ENCODE results near the gene POLG.

POLG gene

DNA sequence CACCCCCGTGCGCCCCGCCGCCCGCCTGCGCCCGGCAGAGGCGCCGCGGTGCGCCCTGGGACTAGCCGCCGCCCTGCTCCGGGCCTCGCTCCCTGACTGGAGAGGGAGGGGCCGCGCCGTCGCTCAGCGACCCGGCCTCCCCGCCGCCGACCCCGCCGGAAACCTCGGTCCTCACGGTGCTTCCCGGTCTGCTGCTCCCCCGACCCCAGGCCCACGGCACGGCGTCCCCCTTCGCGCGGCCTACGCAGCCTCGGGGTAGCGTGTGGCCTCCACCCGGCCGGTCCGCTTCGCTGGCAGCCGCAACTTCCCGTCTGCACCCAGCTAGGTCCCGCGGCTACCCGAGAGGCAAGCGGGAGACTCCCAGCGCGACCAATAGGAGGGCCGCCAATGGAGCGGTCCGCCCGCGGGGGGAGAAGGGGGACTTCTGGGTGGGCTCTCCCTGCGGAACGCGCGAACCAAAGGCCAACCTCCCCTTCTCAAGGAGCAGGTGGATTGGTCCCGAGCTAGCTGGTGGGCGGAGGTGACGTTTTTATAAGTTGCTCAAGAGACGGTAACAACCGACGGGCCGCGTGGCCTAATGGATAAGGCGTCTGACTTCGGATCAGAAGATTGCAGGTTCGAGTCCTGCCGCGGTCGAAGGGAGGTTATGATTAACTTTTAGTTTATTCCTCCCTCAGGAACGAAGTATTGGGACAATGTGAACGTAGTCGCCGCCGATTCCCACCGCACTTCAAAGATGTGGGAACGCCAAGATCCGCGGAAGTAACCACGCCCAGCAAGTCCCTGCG, at the start of gene POLG:
TSS of gene POLG (minus strand) at position 315 of the 788 bp plus-strand sequence. CDS start 1,070 bp downstream, outside the sequence.
- DNase-seq: peak; percentile 98 to 100

DNA sequence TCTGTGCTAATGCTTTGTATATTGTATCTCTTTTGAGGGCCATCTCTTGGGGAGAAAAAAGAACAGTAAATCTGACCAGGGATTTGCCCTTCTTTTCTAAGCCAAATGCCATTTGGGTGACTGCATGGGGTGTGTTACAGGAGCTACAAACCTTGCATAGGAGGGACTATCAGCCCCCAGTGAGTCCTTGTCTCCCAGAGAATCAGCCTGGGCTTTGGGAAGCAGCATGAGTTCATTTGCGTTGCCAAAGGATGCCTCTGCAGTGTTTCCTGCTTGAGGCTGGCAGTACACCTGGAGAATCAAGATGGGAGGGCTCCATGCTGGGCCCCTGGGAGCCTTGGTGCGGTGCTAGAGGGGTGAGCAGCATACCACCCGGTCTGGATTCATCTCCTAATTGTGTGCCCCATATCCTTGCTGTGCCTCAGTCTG, 49.6 kb upstream of the POLG start:
- no peak for DNase-seq

DNA sequence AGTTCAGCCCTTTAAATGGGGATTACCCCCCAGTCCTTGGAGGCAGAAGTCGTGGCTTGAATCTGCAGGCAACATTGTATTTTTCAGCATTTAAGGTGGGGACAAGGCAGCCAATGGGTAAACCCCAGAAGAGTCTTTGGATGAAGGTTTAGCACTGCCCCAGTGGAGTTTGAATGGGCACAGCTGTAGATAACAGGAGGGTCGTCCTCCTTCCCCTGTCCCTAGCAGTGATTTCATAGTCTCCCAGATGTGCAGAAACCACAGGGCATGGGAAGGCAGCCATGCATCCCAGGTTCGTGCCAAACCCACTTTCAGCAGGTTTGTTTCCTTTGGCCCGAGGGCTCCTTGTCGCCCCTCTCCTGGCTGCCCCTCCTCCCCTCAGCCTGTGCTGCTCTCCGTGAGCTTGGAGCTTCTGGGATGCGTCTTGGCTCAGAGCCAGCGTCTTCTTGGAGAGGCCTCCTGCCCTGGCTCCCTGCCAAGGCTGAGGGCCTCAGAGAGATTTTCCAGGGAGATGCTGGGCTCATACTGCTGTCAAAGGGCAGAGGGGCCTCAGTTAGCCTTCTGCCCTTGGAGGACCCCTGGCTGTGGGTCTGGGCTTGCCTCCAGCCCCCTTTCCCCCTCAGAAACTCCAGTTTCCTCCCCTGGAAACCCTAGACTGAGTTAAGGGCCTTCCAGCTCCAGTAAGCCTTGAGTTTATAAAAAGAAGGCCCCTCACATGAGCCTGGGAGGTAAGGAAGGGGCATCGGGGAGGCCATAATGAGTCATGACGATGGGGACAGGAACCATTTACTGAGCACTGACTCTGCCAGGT, 48.9 kb upstream of the POLG start:
- no peak for DNase-seq

DNA sequence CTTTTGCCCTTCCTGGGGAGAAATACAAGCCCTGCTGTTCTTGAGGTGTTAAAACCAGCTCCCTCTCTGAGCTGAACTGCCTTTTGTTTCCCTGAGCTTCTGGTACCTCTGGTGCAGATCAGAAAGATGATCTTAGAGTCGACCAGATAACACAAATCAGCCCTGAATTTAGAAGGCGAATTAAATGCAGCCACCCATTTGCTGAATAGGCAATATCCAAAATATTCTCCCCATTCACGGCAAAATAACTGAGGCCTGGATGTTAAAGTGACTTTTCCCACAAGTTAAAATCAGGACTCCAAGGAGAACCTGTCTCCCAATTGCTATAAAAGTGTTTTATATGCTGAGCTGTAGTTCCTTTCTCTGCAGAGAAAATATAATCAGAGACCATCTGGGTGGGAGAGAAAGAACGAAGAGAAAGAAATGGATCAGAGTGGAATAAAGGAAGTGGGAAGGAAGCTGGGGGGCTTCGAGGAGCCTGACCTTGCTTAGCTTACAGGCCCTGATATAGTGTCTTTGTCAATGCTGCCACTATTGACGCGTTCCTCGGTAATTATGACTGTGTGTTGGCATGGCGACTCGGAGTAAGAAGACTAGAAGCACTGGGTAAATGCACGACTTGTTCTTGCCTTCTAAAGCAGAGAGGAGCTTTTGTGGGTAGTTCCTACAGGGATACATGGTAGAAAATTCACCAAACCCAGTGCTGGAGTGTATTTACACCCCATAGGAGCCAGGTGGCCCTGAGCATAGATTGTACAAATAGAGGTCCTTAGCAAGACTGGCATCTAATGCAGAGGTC, 47.5 kb upstream of the POLG start:
- DNase-seq: no peak

DNA sequence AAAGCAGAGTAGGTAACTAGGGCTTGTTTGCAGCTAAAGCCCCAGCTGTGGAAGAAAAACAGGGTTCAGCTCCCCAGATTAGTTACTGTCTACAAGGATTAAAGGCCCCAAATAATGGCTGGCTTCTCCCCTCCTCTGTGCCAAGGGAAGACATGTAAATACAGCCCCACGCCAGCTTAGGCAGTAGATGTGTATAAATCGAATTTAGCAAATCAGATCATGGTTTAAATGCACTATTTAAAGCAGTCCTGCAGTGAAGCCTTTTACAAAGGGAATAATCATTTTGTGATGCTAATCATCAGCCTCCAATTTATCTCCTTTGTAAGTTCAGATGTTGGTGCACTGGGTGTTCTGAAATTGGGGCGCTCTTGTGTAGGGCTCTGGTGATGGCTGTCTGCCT, 46.7 kb upstream of the POLG start:
- no peak for DNase-seq

DNA sequence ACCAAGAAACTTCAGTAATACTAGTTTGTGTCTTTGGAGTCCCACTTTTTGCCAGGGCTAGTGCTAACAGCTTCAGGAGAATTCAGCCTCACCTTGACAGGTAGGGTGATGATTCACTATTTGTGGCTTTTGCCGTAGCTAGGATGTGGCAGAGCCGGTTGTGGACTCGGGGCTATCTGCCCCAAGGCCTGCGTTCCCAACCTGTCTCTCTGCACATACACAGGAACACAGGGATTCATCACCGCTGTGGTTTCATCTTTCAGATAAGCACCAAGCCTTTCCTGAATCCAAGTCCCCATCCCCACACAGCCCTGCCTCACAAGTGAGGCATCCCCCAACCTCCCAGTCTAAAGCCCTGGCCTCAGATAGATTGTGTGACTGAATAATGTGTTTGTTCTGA, 45.2 kb upstream of the POLG start:
- DNase-seq: no peak

DNA sequence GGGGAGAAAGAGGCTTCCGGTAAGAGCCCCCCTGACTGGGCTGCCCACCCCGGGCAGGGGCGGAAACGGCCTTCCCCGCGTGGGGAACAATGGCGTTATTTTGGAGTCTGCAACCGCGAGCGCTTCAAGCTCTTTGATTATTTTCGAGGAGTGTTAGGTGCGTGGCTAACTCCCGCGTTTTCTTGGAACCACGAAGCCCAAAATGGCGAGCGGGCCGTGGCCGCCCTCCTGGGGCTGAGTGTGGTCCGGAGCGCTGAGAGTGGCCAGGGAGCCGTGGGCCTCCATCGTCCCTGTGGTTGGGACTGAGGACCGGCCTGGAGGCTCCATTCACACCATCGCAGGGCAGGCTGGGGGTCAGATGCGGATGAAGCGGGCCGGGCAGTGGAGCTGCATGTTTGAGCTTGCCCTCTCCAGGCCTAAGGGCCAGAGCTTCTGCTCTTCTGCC, 44.6 kb upstream of the POLG start:
- no peak for DNase-seq

DNA sequence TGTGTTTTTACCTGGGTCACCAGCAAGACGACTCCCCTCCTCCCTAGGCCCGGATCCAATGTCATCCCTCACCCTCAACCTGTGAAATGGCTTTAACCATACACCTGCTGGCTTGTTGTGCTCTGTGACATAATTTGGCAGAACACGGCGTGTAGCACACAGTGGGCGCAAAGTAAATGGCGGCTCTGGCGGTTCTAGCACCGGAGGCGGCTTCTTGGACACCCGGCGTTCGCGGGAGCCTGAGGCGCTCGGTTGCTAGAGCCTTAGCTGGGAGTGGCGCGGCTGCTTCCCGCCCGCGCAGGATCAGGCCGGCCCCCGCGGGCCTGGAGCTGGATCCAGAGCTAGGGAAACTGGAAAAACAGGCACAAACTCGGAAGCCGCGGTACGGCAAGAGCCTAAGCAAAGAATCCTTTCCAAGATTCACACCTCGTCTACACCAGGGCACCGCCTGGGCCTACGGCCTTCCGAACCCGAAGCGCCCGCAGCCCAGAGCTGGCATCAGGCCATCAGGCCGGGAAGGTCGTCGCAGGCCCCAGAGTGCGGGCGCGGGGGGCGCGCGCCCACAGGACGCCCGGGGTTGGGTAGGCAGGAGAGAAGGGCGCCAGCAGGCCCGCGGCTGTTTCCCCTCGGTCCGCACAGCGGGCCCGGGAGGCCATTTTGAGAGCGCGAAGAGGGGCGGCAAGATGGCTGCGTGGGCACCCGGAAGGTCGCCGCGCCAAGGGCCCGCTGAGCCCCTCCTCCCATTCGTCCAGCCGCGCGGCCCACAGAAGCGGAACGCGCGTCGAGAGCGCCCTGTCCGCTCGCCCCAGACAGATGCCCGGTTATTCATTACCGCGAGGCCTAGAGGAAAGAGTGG, 43.9 kb upstream of the POLG start:
- DNase-seq: no peak

DNA sequence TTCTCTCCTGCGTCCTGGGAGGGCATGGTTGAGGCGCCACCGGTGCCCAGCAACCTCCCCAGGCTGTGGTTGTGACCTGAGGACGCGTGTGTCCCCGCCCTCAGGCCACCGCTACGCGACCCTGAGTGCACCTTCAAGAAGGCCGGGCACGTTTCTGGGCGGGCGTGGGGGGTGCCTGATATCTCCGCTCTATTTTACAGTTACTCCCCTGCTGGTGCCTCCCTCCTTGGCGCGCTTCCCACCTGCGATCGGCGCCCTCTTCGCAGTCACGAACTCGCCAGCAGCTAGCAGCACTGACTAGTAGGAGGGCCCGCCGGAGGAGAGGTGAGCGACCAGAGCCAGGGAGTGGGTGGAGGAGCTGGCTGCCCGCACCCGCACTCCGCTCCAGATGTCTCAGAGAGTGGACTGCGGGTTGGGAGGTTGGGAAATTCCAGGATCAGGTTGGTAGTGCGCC, 43.2 kb upstream of the POLG start:
- no peak for DNase-seq

DNA sequence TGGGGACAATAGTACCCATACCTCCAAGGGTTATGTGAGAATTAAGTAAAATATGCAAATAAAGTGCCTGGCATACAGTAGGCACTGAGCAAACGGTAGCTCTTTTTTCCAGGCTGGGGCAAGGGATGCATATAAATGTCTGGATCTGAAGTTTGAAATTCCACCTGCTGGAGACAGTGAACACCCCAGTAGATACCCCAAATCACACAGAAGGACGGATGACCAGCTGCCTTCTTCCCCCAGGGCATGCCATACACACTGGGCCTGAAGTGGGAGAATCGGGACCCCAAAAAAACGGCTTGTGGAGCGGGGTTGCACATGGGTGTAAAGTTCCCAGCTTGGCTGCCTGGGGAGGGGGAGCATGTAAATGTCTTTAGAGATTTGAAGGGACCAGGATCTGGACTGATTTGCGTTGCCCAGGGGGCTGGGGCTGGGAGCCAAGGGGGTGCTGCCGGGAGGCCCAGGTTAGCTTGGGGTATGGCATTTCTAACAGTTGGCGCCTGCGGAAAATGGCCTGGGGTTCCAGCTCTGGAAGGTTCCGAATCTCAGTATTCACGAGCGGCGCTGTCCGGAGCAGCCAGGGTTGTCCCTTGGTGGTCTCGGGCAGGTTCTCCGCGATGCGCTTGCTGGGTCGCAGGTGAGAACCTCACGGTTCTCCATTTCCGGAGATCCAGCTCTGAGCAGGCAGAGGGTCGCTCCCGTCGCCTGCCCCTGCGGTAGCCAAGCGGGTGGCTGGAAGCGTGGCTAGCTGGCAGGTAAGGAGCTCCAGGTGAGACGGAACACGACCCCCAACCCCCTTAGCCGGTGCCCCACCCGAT, 42.6 kb upstream of the POLG start:
- DNase-seq: no peak

DNA sequence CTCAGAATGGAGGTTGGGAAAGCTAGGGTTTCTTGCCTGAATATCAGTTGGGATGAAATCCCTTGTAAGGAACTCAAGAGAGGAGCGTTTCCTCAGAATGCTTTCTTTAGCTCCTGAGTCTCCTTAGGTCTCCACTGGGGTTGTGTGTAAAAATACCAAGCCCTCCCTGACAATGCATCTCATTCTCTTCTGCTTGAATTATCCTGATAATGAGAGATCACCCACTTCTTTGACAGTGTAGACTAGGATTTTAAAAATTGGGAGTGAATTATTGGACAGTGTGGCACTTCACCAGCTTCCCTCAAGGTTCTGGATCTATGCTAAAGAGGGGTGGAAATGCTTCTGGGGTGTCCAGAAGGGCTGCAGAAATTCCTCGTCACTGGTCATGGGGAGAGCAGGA, 41.8 kb upstream of the POLG start:
- DNase-seq: no peak

DNA sequence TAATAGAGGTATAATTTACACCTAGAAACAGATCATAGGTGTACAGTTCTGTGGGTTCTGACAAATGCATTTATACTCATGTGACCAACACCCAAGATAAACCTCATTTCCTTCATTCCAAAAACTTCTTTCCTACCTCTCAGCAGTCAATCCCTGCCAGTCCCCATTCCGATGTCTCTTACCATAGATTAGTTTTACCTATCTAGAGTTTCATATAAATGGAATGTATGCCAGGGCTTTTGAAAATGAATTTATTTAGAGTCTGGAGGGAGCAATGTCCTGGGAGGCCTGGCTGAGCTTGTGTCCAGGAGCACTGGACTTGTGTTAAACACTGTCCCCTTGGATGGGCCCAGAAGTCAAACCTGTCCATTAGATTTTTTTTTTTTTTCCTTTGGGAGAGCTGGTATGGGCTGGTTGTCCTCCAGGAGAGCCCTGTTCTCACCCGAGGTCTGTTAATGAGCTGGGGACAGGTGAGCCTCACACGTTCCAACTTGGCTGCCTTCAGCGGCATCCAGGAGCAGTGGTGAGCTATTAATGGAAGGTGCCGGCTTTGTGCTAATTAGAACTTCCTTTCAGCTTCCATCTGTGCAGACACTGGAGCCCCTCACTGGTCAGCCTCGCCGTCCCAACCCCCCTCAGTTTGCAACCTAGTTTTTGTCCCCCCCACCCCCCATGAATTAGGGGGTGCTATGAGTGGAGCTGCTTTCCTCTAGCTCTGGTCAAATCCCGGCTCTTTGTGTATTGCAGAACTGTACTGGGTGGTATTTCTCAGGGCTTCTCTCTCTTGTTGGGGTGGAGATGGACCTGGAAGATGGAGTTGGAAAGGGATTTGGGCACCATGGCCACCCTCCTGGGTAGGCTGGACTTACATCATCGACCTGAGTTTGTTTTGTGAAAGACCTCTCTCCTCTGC, 40.7 kb upstream of the POLG start:
- no peak for DNase-seq

DNA sequence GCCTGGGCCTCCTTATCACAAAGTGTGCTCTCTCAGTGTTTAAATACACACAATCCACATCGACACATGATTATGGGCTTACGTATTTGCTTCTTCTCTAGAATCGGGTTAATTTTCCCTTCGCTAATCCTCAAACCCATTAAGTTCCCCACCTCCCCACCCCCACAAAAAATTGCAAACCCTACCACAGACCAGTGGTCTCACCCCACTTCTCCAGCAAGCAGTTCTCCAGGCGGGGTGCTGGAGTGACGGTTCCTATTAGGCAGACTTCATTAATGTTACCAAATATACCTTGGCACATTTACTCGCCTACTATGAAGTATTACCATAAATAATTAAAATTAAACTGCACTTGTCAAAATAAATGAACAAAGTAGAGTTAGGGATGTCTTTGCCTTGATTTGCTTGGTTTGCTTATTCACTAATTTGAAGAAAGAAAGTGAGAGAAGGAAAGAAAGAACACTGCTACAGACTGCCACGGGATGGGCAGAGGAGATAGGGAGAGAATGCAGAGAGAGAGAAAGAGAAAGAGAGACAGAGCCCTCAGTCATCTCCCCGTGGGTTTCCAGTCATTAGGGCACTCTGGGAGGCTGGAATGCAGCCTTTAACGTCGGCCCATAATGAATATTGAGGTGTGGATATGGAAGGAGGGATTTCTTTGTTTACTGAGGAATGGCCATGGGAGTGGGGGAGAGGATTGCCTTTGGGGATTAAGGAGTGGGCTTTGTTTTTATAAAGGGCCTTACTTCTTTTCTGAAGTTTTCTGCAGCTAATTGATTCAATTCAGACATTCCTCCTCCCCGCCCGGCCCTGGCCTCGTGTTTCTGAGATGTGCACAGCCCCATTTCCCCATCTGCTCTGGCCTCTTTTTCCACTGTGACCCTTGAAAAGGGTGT, 39.7 kb upstream of the POLG start:
- no peak for DNase-seq

DNA sequence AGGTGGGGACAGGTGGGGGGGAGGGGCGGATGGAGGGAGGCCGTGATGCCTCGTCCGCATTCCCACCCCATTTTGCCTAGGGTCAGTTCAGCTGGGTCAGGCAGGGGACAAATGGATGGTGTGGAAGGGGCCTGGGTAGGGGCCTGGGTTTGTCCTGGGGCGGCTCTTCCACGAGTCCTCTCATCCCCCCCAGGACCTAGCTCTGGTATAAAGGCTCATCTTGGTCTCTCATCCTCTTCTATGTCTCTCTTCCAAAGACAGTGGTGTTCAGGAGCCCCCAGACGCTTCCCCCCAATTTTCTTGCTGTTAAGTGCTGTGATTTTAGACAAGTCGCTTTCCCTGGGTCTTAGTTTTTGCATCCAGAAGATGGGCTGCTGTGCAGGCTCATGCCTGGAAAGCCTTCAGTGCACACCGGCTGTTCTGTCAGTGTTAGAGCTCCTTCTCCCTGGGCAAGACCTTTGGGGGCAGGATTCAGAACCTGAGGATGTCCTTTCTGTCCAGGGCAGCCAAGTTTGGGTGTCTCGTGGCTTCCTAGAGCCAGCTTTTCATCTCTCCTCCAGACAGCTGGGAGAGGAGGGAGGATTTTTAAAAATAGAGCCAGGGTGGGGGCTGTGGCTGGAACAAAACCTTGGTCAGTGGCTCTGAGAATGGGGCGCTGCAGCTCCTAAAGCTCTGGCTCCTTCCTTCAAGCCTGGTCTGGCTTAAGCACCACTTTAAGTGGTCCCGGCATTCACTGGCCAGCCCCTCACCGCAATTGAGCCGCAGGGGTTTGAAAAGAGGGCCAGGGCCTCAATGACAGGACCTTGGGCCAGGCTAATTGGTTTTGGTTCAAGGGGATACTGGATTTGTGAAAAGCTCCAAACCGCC, 37.7 kb upstream of the POLG start:
- no peak for DNase-seq

DNA sequence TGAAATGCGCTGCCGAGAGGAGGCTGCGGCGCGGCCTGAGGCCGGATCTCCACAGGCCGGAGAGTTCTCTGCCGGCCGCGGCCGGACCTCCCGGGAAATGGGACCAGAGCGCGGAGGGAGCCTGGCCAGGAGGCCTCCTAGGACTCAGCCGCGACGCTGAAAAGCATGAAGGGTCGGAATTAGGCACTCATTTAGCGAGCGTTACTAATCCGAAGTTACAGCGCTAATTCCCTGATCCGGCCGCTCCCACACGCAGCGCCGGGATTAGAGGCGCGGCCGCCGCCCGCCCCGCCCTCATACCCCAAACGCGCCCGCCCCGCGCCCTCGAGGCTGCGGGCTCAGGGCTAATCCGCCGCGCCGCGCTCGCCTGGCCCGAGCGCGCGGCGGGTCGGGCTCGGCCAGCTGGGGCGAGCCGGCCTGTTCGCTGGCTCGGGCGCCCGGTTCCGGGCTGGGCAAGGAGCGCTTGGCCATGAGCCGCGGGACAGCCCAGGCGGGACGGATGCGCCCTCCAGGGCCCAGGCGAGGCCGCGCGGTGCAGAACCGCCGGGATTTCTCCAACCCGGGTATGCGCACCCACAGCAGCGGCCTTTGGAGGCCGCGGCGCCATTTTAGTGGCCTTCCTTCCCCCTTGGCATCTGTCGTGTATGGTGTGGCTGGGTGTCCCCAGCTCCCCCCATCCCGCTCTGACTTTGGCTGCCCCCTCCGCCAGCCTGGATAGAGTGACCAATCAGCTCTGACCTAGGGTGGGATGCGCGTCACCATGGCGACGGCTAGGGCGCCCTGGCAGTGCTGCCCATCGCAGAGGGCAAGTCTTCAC, 36.8 kb upstream of the POLG start:
- DNase-seq: no peak

DNA sequence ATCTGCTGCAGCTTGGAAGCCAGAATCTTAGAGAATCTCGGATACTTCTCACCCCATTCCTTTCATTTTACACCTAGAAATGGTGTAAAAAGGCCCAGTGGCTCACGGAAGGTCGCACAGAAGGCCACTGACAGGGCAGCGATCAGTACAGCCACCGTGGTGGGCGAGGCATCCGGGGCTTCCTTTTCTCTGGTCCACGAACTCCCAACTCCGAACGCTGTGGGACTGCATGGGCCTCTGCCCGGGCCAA, 36.3 kb upstream of the POLG start:
- DNase-seq: no peak
